Activated gamma-delta T cell treated with anti-CD3 and anti-CD28 coated beads, Interleukin-2, amount 50 U/mL, for 16 hours (primary cell): ENCODE measurements around the gene SLC9C2.
"Not testable (repeated sequence)": the region's sequence is repeated elsewhere in the genome, so short reads cannot be mapped to it uniquely, and the experiment has no call there.

ENCODE experiments used
- DNase-seq: peaks from one replicate; pipeline ENCODE4 v3.0.0-alpha.2; 2020; ENCODE audit warnings: low read depth

The SLC9C2 gene, protein sequence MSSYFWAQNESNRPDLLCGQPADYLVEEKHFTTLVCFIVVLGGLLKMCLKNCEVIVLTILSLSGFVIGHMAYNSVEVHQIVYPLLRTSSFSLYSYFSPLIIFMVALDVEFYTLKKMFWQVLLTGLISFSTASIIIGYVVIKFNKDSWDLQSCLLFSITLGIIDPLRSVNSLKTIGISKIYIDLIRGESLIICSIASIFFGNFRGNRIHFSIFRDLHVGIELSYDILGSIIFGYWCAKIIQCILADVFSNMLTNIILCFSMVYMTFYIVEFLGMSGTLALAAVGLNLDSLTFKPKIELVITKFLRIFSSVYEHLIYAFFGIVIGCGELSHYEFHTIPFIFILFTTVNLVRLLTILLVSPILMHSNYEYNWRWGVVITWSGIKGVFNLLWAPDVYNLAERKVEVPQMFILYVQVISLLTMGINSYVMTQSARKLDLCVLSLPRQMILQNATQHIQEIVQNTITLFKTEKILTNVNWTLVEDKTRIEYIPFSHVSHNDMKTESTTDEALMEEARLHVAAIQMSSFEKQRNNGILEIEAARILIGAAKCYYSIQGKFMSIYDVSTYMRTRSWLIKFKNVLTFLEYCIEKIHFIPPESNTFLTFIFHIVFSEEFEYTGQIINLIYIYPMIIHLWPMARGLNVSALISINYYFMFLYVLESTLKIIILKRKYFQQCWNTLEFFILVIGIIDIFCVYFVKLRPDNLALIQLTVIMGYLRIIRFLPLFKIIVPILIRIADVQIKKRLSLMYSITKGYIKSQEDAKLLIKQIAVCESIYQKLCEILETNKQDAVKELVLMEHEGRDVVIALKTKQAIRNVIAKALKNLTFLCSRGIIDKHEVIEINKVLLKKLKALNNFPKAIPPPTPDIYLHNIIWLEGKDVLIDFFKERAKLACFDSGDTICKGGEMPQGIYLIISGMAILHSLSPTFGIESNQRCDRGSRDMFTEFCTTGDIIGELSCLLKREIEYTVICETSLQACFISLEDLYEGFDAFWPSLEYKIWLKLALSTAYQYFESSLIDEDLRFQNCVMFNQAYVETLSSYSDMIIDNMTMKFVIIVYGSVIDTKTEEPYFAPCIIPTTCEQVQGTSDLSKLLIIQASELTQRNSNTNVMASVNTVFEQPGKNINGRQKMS

DNA sequence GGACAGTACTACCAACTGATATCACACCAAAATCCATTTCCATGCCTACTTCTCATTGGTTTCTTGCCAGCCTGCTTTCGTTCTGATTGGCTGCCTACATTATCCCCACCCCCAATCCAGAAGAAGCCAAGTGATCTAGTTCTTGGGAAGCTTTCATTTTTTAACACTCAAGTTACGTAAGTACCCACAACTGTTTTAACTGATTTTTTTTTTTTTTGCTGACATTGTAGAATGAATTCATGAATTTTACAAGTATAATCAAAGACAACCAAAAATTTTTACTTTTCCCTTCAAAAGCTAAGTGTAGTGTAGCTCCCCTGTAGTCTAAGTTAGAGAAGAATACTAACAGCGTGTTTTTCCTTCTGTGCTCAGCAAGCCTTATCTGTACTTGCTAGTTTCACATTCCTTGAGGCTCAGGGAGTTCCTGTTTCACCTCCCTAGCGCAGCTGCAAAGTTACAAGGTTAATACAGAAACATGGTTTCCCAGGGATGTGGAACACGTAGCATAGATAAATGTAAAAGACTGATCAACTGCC is at the start of gene SLC9C2:
Gene SLC9C2 (minus strand): TSS at position 17 of the 536 bp plus-strand sequence. CDS start 1,296 bp downstream, outside the sequence.
- no peak for DNase-seq

DNA sequence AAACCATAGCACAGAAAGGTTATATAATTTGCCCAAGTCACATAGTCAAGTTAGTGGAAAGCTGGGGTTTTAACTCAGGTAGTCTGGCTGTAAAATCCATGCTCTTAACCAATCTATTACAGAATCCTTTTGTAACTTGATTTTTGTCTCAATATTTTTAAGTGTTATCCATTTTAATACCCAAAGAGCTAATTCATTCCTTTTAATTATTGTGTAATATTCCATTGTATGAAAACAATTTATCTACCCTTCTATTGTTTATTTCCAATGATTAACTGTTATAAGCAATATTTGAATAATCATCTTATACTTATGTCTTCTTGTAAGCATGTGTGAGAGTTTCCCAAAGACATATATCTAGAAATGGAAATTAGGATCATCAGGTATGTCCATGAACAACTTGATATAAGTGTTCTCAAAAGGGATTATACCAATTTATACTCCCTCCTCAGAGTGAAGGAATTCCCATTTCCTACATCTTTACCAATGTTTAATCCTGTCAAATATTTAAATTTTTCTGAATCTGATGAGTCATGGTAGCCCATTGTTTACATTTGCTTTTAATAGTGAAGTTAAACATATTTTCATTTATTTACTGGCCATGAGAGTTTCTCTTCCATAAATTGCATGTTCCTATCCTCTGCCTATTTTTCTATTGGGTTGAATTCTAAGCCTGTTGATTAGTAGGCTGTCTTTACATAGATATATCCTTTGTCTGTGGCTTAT is 46.2 kb upstream of the SLC9C2 start:
- DNase-seq: no peak

DNA sequence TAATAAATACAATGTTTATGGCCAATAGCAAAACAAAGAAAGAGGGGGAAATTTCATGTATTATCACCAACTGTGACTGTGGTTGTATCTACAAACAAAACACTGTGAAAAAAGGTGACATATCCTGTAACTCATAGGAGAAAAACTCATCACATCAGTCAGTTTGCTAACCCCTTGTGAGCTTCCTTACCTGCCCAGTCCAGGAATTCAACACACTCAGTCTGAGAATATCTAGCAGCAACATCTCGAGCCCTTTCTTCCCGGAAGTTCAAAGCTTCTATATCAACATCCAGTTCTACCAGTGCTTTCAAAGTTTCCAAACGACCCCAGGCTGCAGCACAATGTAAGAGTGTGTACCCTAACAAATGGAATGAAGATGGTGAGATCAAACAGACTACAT is 43.8 kb upstream of the SLC9C2 start:
- no peak for DNase-seq

DNA sequence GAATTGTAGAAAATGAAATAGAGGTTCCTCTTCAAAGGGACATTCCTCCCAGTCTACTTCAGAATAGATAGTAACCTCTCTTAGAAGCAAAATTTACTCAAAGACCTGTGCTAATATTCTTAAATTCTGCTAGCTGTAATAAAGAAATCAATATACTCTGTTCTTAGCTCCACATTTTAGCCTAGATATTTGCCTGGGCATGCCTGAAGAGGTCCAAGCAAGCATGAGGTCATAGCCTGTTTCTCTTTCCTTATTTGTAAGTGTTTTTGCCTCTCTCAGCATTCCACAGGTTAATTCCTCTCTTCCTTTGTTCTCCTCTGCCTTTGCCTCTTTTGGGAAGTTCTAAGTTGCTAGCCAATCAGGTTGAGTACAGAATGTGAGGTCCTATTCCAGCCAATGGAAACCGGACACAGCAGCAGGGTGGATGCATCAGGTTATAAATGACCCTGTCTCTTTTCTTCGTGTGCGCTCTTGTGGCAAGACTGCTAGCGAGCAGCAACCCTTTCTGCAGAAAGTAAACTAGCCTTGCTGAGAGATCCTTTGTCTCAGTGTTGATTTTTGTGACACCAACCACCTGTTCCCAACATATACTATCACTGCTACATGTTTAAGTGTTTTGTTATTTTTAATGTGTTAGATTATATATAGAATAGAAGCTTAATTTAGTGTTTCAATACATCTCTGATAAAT is 39.7 kb upstream of the SLC9C2 start:
- DNase-seq: not testable (repeated sequence)

DNA sequence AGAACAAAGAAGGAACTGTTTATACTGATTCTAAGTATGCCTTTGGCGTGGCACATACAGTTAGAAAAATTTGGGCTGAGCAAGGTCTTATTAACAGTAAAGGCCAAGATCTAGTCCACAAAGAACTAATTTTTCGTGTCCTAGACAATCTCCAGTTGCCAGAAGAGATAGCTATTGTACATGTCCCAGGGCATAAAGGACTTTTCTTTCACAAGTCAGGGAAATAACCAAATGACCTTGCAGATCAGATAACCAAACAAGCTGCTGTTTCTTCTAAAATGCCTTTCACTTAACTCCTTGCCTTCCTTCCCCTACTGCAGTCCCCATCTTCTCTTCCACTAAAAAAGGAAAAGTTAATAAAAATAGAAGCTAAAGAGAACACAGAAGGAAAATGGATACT is 36.2 kb upstream of the SLC9C2 start:
- no peak for DNase-seq

DNA sequence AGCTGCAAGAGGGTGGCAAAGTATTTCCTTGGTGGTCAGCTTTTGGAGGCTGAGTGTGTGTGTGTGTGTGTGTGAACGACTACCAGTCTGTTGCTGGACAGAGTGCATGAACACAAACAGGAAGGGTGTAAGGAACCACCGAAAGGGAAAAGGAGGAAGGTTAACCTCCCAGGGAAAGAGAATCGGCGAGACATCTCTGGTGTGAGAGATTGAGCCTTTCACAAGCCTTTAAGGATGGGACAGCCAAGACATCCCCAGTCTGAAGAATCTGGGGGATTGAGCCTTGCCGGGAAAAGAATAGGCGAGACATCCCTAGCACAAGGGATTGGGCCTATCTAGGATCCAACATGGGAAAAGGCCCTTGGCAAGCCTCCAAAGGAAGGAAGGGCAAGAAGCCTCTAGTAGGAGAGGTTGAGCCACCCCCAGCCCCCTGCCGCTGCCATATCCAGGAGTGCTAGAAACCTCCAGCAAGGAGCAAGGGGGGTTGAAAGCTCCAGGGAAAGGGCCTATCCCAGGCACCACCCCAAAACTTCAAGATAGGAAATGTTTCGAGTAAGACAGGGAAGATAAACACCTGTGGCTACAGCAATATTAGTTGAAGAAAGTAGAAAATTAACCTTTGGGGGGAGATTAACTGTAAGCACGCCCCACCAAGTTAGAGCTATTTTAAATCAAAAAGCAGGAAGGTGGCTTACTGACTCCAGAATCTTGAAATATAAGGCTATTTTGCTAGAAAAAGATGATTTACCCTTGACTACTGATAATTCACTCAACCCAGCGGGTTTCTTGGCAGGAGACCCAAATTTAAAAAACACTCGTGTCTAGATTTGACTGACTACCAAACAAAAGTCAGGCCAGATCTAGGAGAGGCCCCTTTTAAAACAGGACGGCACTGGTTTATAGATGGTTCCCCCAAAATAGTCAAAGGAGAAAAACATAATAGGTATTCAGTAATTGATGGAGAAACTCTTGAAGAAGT is 35.5 kb upstream of the SLC9C2 start:
- no peak for DNase-seq

DNA sequence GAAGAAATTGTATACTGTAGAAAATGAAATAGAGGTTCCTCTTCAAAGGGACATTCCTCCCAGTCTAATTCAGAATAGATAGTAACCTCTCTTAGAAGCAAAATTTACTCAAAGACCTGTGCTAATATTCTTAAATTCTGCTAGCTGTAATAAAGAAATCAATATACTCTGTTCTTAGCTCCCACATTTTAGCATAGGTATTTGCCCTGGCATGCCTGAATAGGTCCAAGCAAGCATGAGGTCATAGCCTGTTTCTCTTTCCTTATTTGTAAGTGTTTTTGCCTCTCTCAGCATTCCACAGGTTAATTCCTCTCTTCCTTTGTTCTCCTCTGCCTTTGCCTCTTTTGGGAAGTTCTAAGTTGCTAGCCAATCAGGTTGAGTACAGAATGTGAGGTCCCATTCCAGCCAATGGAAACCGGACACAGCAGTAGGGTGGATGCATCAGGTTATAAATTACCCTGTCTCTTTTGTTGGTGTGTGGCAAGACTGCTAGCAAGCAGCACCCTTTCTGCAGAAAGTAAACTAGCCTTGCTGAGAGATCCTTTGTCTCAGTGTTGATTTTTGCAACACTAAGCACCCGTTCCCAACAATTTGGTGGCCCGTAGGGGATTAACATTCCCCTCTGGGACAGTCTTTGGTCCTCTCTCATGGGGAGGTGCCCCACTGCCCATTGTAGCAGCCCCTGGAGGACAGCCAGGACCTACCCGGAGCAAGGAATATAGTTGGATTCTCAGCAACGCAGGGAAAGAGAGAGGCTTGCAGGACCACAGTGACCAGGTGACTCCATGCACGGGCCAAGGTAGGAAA is 34.6 kb upstream of the SLC9C2 start:
- not testable (repeated sequence) for DNase-seq

DNA sequence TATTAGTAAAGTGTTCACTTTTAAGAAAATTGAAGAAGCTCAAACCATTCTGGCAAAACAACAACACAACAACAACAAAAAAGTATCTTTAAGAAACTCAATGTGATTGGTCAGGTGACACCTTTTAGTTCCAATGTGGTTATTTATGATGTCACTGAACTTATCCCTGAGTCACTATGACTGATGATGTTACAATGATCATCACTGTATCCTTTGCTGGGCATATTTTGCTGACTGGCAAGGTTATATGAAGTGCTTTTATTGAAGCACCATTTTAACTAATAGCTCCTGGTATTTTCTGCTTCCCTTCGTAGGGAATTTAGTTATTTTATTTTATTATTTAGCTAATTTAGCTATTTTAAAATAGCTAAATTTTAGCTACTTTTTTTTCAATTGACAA is 32.2 kb upstream of the SLC9C2 start, which contains the start of gene TEX50:
Gene TEX50 (plus strand): TSS at position 223 of the 400 bp plus-strand sequence. CDS start 184 bp downstream, outside the sequence.
- DNase-seq: no peak

DNA sequence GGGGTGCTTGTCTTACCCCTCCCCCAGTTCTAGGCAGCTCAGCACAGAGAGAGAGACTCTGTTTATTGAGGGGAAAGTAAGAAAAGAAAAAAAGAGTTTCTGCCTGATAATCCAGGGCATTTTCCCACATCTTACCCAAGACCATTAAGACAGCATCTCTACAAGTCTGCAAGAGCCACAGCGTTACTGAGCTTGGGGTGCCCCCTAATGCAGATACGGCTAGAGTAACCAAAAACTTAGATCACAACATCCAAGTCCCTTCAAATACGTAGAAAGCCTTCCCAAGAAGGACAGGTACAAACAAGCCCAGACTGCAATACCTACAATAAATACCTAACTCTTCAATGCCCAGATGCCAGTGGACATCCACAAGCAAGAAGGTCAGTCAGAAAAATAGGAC is 26.0 kb upstream of the SLC9C2 start:
- no peak for DNase-seq

DNA sequence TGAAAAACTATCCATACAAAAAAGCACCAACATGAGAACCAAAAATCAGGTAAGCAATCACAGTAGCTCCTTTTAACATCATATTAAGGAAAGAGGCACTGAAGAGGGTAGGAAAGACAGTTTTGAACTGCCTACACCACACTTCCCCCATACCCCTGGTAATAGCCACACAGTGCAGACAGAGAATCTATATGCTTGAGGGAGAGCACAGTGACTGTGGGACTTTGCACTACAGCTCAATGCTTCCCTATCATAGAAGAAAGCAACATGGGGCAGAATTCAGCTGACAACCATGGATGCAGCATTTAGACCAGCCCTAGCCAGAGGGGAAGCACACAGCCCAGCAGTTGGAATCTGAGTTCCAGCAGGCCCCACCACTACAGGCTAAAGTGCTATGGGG is 24.4 kb upstream of the SLC9C2 start:
- DNase-seq: no peak

DNA sequence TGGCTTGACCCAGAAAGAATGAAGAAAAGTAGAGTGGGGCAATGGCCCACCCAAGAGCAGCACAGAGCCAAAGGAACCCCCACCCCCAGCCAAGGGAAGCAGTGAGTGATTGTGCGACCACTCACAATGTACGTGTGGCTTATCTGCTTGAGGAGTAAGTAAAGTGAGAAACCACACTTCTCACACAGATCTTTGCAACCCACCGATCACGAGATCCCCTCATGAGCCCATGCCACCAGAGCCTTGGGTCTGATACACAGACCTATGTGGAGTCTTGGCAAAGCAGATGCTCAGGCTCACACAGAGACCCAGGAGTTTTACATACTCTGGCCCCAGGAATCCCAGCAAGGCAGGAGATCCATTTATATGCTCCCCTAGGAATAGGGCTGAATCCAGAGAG is 14.0 kb upstream of the SLC9C2 start:
- no peak for DNase-seq

DNA sequence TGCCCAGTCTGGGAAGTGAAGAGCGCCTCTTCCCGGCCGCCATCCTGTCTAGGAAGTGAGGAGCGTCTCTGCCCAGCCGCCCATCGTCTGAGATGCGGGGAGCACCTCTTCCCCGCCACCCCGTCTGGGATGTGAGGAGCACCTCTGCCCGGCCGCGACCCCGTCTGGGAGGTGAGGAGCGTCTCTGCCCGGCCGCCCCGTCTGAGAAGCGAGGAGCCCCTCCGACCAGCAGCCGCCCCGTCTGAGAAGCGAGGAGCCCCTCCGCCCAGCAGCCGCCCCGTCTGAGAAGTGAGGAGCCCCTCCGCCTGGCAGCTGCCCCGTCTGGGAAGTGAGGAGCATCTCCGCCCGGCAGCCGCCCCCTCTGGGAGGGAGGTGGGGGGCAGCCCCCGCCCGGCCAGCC is 10.2 kb upstream of the SLC9C2 start:
- DNase-seq: not testable (repeated sequence)

DNA sequence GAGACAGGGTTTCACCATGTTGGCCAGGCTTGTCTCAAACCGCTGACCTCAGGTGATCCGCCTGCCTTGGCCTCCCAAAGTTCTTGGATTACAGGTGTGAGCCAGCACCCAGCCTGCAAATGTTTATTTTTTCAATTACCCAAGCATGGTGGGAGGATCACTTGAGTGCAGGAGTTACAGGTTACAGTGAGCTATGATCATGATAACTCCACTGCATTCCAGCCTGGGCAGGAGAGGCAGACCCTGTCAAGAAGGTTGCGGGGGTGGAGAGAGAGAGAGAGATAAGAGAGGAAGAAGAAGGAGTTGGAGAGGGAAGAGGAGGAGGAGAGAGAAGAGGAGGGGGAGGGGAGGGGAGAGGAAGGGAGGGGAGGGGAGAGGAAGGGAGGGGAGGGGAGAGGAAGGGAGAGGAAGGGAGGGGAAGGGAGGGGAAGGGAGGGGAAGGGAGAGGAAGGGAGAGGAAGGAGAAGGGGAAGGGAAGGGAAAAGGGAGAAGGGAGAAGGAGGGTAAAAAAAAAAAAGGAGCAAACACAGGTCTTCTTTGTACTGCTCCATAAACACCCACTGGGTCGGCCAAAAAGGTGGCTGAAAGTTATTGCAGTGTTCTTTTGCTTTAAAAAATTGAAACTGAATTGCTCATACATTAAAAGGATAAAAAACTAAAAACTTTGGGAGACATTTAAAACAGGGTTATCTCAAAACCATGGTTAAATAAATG is 5.8 kb upstream of the SLC9C2 start:
- DNase-seq: no peak

DNA sequence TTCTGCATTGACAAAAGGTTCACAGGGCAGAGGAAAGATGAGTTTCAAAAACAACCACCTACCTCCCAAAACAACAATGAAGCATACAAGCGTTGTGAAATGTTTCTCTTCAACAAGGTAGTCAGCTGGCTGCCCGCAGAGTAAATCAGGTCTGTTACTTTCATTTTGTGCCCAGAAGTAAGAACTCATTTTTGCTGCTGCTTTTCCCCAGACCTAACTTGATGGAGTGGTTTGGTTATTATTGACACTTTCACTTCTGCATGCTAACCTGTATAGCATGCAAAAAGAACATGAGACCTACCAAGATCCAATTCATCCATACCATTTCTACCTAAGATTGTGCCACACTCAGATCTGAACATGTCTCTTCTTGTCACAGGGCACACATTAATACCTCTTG is 1.3 kb downstream of the SLC9C2 start:
- DNase-seq: no peak

DNA sequence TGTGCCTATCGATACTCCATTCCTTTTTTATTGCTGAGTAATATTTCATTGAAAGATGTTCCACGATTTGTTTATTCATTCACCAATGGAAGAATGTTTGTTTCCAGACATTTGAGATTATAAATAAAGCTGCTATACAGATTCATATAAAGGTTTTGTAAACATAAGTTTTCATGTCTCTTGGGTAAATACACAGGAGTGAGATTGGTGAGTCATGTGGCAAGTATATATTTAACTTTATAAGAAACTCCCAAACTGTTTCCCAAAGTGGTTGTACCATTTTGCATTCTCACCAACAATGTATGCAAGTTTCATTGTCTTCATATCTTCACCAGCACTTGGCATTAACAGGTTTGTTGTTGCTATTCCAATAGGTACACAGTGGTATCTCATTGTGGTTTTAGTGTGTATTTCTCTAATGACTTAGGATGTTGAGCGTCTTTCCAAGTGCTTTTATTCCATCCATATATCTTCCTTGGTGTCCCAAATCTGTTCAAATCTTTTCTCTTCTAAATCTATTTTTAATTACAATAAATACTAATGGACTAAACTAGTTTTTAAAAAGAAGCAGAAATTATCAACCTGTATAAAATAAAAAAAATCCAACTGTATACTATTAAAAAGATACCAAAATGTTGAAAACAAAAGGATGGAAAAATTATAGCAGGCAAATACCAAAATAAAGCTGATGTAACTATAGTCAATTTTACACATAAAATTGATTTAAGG is 6.6 kb downstream of the SLC9C2 start:
- no peak for DNase-seq

DNA sequence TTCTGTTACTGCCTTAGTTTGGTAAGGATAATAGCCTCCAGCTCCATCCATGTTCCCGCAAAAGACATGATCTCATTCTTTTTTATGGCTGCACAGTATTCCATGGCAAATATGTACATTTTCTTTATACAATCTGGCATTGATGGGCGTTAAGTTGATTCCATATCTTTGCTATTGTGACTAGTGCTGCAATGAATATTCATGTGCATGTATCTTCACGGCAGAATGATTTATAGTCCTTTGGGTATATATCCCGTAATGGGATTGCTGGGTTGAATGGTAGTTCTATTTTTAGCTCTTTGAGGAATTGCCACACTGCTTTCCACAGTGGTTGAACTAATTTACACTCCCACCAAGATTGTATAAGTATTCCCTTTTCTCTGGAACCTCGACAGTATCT is 11.7 kb downstream of the SLC9C2 start:
- DNase-seq: not testable (repeated sequence)

DNA sequence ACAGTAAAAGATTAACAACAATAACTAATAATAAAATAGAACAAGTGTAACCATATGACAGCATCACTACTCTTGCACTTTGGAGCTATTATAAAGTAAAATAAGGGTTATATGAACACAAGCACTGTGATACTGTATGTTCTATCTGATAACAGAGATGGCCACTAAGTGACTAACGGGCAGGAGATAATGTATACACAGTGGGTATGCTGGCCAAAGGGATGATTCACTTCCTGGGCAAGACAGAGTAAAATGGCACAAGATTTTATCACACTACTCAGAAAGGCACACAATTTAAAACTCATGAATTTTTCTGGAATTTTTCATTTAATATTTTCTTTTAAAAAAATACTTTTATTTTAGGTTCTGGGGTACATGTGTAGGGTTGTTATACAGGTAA is 12.3 kb downstream of the SLC9C2 start:
- no peak for DNase-seq
